HG03469 (cell line): Measurements from ENCODE around the gene AP1M1.
A peak's percentile ranks its signal among the peaks of the same experiment; 100 is the strongest.
"Not testable (repeated sequence)": the region's sequence is repeated elsewhere in the genome, so short reads cannot be mapped to it uniquely, and the experiment has no call there.

Experiments
- ATAC-seq: cut with Tn5 transposase; IDR thresholded peaks from one replicate; pipeline ENCODE4 v1.9.1; 2021; ENCODE audit warnings: mild to moderate bottlenecking, moderate library complexity, moderate number of reproducible peaks; ENCODE audit not compliant: unreplicated experiment

Gene AP1M1

DNA sequence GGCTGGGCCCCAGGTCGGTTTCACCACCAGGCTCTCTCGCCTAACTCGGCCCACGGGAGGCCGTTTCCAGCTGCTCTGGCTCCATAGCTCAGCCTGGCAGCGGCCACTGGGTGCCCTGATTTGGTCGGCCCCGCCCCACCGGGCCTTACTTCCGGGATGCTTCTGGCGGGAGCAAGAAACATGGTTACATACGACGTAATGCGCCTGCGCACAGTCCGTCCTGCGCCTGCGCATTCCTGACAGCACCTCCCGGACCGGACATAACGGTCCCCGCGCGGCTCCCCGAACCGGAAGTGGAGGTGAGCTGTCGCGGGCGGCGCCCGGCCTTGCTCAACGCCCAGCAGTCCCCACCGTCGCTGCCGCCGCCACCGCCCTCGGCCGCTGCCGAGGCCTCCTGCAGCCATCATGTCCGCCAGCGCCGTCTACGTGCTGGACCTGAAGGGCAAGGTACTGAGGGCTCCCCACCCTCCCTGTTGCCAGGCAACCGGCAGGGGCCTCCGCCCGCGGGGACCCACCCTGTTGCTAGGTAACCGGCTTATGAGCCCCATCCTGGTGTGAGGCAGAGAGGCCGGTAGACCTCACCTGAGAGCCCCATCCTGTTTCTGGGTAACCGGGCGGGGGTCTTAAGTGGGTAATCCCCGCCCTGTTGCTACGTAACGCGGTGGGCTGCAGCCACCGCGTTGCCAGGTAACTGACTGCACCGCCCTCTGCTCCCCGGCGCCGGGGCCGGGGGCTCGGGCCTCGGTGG lies at the start of gene AP1M1:
Gene AP1M1, plus strand, starts transcription at position 290 of the 748 bp plus-strand sequence. Its CDS starts 116 bp downstream, at position 406.
- ATAC-seq: peak; percentile 70

DNA sequence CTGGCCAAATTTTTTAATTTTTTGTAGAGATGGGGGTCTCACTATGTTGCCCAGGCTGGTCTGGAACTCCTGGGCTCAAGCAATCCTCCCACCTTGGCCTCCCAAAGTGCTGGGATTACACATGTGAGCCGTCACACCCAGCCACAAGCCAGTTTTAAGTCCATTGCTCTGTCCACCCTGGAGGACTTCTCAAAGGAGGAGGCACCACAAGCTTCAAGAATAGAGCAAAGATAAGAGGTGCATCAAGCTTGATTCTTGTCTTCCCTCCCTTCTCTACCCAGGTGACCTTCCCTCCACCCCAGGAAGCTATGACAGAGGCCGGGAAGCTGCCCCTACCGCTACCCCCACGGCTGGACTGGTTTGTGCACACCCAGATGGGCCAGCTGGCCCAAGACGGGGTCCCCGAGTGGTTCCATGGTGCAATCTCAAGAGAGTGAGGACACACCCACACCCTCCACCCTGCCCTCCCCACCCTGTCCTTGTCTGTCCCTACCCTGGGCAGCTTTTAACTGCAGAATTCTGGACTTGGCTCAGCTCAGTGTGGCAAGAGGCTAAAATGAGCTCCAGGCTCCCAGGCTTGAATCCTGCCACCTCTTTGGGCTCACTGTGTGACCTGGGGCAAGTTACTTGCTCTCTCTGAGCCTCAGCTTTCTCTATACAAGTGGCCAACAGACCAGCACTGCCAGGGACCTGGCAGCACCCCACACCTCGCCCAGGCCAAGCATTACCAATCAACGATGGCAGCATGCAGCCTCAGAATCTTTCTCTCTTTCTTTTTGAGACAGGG lies 49.1 kb upstream of the AP1M1 start:
- no peak for ATAC-seq

DNA sequence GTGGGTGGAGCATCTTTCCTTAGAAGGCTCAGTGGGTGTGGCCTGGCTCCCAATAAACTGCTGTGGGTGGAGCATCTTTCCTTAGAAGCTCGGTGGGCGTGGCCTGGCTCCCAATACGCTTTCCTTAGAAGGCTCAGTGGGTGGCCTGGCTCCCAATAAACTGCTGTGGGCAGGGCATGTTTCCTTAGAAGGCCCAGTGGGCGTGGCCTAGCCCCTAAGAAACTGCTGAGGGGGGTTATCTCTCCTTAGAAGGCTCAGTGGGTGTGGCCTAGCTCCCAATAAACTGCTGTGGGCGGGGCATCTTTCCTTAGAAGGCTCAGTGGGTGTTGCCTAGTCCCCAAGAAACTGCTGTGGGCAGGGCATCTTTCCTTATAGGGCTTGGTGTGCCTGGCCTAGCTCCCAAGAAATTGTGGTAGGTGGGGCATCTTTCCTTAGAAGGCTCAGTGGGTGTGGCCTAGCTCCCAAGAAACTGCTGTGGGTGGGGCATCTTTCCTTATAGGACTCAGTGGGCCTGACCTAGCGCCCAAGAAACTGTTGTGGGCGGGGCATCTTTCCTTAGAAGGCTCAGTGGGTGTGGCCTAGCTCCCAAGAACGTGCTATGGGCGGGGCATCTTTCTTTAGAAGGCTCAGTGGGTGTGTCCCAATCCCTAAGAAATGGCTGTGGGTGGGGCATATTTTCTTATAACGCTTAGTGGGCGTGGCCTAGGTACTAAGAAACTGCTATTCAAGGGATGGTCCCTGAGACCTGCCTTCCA lies 44.0 kb upstream of the AP1M1 start:
- ATAC-seq: no peak

- ATAC-seq: no peak
These were observed 43.2 kb upstream of the AP1M1 start for GRCh38 chr19:16154557-16154956.

- no peak for ATAC-seq
These were observed 42.6 kb upstream of the AP1M1 start for GRCh38 chr19:16155128-16155527.

DNA sequence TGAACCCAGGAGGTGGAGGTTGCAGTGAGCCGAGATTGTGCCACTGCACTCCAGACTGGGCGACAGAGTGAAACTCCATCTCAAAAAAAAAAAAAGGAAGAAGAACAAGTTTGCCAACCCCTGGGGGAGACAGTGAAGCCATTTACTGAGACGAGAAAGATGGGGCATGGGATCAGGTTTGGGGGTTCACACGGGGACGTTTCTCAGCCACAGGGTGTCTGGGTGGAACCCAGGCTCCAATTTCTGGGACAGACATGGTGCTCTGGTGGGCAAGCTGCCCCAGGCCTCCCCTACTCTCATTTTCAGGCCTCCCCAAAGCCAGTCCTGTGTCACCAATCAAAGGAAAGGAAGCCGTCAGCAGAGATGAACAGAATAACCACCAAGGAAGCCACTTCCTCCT lies 40.8 kb upstream of the AP1M1 start:
- ATAC-seq: no peak

DNA sequence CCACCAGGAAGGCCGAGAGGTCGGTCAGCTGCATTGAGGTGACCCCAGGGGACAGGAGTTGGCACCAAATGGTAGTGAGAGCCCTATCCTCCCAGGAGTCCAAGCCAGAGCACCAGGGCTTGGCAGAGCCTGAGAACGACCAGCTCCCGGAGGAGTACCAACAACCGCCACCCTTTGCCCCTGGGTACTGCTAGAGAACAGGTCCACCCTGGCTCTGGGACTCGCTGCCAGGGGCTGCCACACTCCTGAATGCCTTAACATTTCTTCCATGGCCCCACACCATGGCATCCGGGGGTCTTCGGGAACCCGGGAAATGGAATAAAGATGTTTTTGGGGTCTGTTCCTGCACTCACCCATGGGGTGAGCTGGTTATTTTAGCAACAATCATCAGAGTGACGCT lies 40.1 kb upstream of the AP1M1 start:
- ATAC-seq: no peak

DNA sequence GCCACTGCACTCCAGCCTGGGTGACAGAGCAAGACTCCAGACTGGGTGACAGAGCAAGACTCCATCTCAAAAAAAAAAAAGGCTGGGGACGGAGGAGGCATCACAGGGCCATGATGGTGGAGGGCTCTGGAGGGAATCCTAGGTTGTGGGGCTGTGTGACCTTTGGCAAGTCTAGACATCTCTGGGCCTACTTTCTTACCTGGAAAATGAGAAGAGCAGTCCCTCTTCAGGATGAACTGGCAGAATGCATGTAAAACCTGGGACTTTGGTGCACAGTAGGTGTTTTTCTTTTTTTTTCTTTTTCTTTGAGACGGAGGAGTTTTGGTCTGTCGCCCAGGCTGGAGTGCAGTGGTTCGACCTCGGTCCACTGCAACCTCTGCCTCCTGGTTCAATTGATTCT lies 38.1 kb upstream of the AP1M1 start:
- no peak for ATAC-seq

- no peak for ATAC-seq
These were observed 37.2 kb upstream of the AP1M1 start for GRCh38 chr19:16160445-16160942.

DNA sequence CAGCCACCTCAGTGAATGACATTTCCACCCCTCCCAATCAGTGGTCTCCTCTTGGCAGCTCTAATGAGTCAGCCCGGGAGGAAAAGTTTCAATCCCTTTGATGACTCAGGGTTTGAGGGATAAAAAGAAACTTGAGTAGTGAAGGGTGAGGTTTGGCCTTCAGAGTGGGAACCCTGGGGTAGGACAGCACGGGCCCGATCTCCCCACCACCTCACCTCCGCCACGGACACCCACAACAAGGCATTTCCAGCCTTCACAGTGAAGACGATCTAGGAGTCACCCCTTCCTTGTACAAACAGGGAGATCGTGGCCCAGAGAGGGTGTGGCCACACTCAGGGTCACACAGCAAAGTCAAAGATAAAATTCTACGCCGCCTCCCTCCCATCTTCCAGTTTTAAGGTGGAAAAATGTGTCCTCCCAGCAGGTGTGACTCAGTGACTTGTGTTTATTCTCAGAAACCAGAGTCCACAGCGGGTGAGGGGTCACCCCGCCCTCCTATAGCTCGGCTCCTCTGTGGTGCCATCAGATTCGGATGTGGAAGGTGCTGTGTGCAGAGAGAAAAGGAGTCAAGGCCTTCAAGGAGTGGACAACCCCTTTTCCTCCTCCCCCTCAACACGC lies 36.7 kb upstream of the AP1M1 start:
- ATAC-seq: no peak

- ATAC-seq: no peak
These were observed 35.9 kb upstream of the AP1M1 start for GRCh38 chr19:16161840-16162239.

DNA sequence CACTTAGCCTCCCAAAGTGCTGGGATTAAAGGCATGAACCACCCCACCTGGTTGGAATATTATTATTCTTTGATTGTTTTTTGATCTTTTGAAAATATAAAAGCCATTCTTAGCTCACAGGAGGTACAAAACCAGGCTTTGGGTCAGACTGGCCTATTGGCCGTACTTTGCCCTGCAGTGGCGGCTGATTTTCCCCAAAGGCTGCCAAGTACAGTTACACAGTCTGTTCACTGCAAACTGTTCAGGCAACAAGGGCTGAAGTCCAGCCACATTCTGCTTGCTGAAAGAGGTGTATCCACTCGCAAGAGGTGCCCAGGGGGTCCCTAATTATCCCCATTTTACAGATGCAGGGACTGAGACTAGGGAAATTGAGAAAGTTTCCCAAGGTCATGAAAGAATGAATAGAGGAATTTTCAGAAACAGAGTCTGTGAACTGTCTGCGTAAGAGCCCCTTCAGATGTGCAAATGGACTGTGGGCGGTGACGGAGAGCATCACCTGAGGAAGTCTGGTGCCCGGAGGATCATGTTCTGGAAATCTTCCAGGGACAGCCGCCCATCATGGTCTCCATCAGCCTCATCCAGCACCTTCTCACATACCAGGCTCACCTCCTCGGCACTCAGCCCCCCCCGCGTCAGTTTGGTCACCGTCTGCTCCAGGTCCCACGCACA lies 33.4 kb upstream of the AP1M1 start:
- no peak for ATAC-seq

- no peak for ATAC-seq
These were observed 31.3 kb upstream of the AP1M1 start for GRCh38 chr19:16166417-16166816.

DNA sequence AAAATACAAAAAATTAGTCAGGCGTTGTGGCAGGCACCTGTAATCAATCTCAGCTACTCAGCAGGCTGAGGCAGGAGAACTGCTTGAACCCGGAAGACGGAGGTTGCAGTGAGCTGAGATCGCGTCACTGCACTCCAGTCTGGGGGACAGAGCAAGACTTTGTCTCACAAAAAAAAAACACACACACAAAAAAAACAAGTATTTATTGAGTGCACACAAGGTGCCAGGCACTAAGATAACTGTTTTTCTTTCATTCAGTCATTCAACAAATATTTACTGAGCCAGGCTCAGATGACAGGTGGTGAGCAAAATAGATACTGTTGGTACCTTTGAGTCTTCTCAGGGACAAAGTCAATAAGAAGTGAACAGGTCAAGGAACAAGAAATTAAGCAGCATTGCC lies 30.7 kb upstream of the AP1M1 start:
- no peak for ATAC-seq

GRCh38 chr19:16168465-16169081 lies 29.1 kb upstream of the AP1M1 start:
- no peak for ATAC-seq

- ATAC-seq: no peak
These were observed 27.6 kb upstream of the AP1M1 start for GRCh38 chr19:16170134-16170533.

GRCh38 chr19:16175954-16176353 lies 21.8 kb upstream of the AP1M1 start:
- ATAC-seq: no peak

GRCh38 chr19:16178866-16179265 lies 18.8 kb upstream of the AP1M1 start:
- ATAC-seq: not testable (repeated sequence)

- no peak for ATAC-seq
These were observed 17.1 kb upstream of the AP1M1 start for GRCh38 chr19:16180611-16181010.

DNA sequence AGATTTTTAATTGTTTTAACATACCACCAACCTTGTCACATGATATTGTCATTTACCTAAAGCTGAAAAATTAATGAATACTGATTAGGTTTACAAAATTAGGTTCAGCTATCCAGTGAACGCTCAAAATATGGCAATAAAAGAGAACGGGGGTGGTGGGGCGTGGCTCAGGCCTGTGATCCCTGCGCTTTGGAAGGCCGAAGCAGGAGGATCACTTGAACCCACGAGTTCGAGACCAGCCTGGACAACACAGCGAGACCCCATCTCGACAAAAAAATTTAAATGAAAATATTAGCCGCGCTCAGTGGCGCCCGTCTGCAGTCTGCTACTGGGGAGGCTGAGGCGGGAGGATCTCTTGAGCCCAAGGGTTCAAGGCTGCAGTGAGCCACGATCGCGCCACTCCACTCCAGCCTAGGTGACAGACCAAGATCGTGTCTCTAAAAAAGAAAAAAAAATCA lies 13.0 kb upstream of the AP1M1 start:
- ATAC-seq: no peak
